Measurements from ENCODE around the gene PHACTR2. TPM values are rescaled to one million over a fixed set of nuclear protein-coding genes. Genes with fewer than 3 reads are reported as not detected.

PHACTR2 gene
- total RNA-seq, 2 donors from 2014 or later = 164 to 222 TPM

GRCh38 chr6:143688681-143689080 lies 10.9 kb downstream of the PHACTR2 start:
- no peak for DNase-seq
- H3K27me3 ChIP-seq (ENCODE audit: control insufficient read depth, insufficient read depth, low read length, poor library complexity, severe bottlenecking) = no peaks in the 10 kb centered on the region
- Mint-ChIP-seq H3K36me3 (ENCODE audit: low read depth) (peaks cover 33% of the 10 kb centered on the region), H3K27ac (no peak overlapping the region), H3K4me3 (no peak overlapping the region), H3K4me1 (peaks cover 47% of the 10 kb centered on the region), H3K27me3 (ENCODE audit: insufficient read depth) (no peaks in the 10 kb centered on the region), H3K9me3 (peaks cover 3% of the 10 kb centered on the region)
- H3K27ac ChIP-seq (ENCODE audit: low read depth, low read length) = no peak overlapping the region
- peaks cover 68% of the 10 kb centered on the region for H3K36me3 ChIP-seq (ENCODE audit: control insufficient read depth, insufficient read depth, low read length)
- TF ChIP-seq CTCF (conservative IDR thresholded peaks at IDR 0.05) = no peak
- H3K9me3 ChIP-seq (ENCODE audit: control insufficient read depth, low read length) = peaks cover 15% of the 10 kb centered on the region
- H3K9ac ChIP-seq (ENCODE audit: extremely low read depth, low read length, poor library complexity, severe bottlenecking) = no peak overlapping the region
- WGBS, 2 experiments (ENCODE audit: insufficient coverage in 1 of 2, insufficient read length in 1 of 2) = 93 to 97% methylated on average over 4 of the region's 4 CpGs
- H3K4me1 ChIP-seq (ENCODE audit: control insufficient read depth, insufficient read depth, low read length) = peaks cover 10% of the 10 kb centered on the region
- no peak overlapping the region for H3K4me3 ChIP-seq (ENCODE audit: low read length)

- WGBS, 2 experiments (ENCODE audit: insufficient coverage in 1 of 2, insufficient read length in 1 of 2) = 89 to 91% methylated on average over 9 of the region's 9 CpGs
- Mint-ChIP-seq H3K9me3 (no peaks in the 10 kb centered on the region), H3K36me3 (ENCODE audit: low read depth) (peaks cover 24% of the 10 kb centered on the region), H3K27me3 (ENCODE audit: insufficient read depth) (no peaks in the 10 kb centered on the region), H3K27ac (no peak overlapping the region), H3K4me1 (peaks cover 59% of the 10 kb centered on the region), H3K4me3 (no peak overlapping the region)
- Histone ChIP-seq H3K36me3 (ENCODE audit: control insufficient read depth, insufficient read depth, low read length) (peaks cover 64% of the 10 kb centered on the region), H3K27ac (ENCODE audit: low read depth, low read length) (no peak overlapping the region), H3K9ac (ENCODE audit: extremely low read depth, low read length, poor library complexity, severe bottlenecking) (no peak overlapping the region), H3K4me1 (ENCODE audit: control insufficient read depth, insufficient read depth, low read length) (peaks cover 15% of the 10 kb centered on the region), H3K9me3 (ENCODE audit: control insufficient read depth, low read length) (peaks cover 4% of the 10 kb centered on the region), H3K4me3 (ENCODE audit: low read length) (no peak overlapping the region), H3K27me3 (ENCODE audit: control insufficient read depth, insufficient read depth, low read length, poor library complexity, severe bottlenecking) (no peaks in the 10 kb centered on the region)
- DNase-seq = no peak
- TF ChIP-seq CTCF (conservative IDR thresholded peaks at IDR 0.05) = no peak
Observed at GRCh38 chr6:143689852-143690251, 12.1 kb downstream of the PHACTR2 start.

- WGBS, 2 experiments (ENCODE audit: insufficient coverage in 1 of 2, insufficient read length in 1 of 2) = 100% methylated on average over 1 of the region's 1 CpG; no CpG with 5 or more reads in 1 of the 2 experiments
- no peak overlapping the region for H3K27ac Mint-ChIP-seq
- peaks cover 77% of the 10 kb centered on the region for H3K36me3 ChIP-seq (ENCODE audit: control insufficient read depth, insufficient read depth, low read length)
- no peak for TF ChIP-seq CTCF (conservative IDR thresholded peaks at IDR 0.05)
- peaks cover 21% of the 10 kb centered on the region for H3K36me3 Mint-ChIP-seq (ENCODE audit: low read depth)
- H3K27me3 Mint-ChIP-seq (ENCODE audit: insufficient read depth) = no peaks in the 10 kb centered on the region
- peaks cover 70% of the 10 kb centered on the region for H3K4me1 Mint-ChIP-seq
- no peak overlapping the region for H3K27ac ChIP-seq (ENCODE audit: low read depth, low read length)
- H3K27me3 ChIP-seq (ENCODE audit: control insufficient read depth, insufficient read depth, low read length, poor library complexity, severe bottlenecking) = no peaks in the 10 kb centered on the region
- H3K9me3 ChIP-seq (ENCODE audit: control insufficient read depth, low read length) = no peaks in the 10 kb centered on the region
- H3K4me1 ChIP-seq (ENCODE audit: control insufficient read depth, insufficient read depth, low read length) = peaks cover 23% of the 10 kb centered on the region
- DNase-seq = no peak
- no peaks in the 10 kb centered on the region for H3K9me3 Mint-ChIP-seq
- peak overlapping the region; percentile 15 for H3K4me3 ChIP-seq (ENCODE audit: low read length)
- H3K4me3 Mint-ChIP-seq = no peak overlapping the region
- H3K9ac ChIP-seq (ENCODE audit: extremely low read depth, low read length, poor library complexity, severe bottlenecking) = no peak overlapping the region
Observed at GRCh38 chr6:143691155-143691554, 13.4 kb downstream of the PHACTR2 start.

Measured in endodermal cell (in vitro differentiated cells).